Measurements from ENCODE around the gene CAMK1G. TPM values are rescaled to one million over a fixed set of nuclear protein-coding genes. Genes with fewer than 3 reads are reported as not detected.
A peak's percentile ranks its signal among the peaks of the same experiment; 100 is the strongest.

Gene CAMK1G
- total RNA-seq, 1 experiment from 2014 or later: not detected

GRCh38 chr1:209576392-209577197 is 6.9 kb upstream of the CAMK1G start:
- POLR2A ChIA-PET (ENCODE audit: unreplicated experiment): no interaction called here

GRCh38 chr1:209577346-209577745 is 6.2 kb upstream of the CAMK1G start:
- Histone ChIP-seq H3K9me3 (ENCODE audit: insufficient read depth, low read depth) (no peaks in the 10 kb centered on the region), H3K79me2 (ENCODE audit: low read depth) (no peaks in the 10 kb centered on the region), H3K9me2 (ENCODE audit: insufficient read depth) (no peaks in the 10 kb centered on the region), H3K4me1 (replicated peaks; ENCODE audit: insufficient read depth) (no peaks in the 10 kb centered on the region), H3K4me2 (no peak overlapping the region), H3F3A (ENCODE audit: insufficient read depth, low read depth) (no peaks in the 10 kb centered on the region), H3K27ac (no peak overlapping the region), H3K4me3 (no peak overlapping the region), H4K20me1 (ENCODE audit: insufficient read depth) (no peaks in the 10 kb centered on the region), H2AFZ (no peak overlapping the region), H3K36me3 (ENCODE audit: low read depth) (no peaks in the 10 kb centered on the region), H3K27me3 (ENCODE audit: insufficient read depth, low read depth) (peaks cover 19% of the 10 kb centered on the region; the same call in 1 of the 2 replicates)
- ChIA-PET CTCF (interaction anchor here (0.6 kb wide), 1 partner anchor 171 kb away, joined by 3 read pairs; no protein-coding TSS in a partner anchor), POLR2A (ENCODE audit: unreplicated experiment) (no interaction called here)
- no peak for TF ChIP-seq EZH2 (IDR thresholded peaks at IDR 0.05; ENCODE audit: low read depth)
- no peak for TF ChIP-seq CTCF (conservative IDR thresholded peaks at IDR 0.05)
- no TSS peak for BruUV-seq (replicated peaks)
- intact Hi-C loops (cut with micrococcal nuclease; ENCODE audit: unreplicated experiment): loop anchor here (10.0 kb wide), 1 partner anchor 247 kb away; the partner anchor contains the start of gene UTP25
- DNase-seq: no peak

More at GRCh38 chr1:209576392-209577197, 6.9 kb upstream of the CAMK1G start:
- peak; percentile 52 to 80 for DNase-seq
- Histone ChIP-seq H3K79me2 (ENCODE audit: low read depth) (no peaks in the 10 kb centered on the region), H3K9me3 (ENCODE audit: insufficient read depth, low read depth) (no peaks in the 10 kb centered on the region), H4K20me1 (ENCODE audit: insufficient read depth) (no peaks in the 10 kb centered on the region), H3K4me2 (no peak overlapping the region), H3K4me1 (replicated peaks; ENCODE audit: insufficient read depth) (no peaks in the 10 kb centered on the region), H3K4me3 (no peak overlapping the region), H3F3A (ENCODE audit: insufficient read depth, low read depth) (no peaks in the 10 kb centered on the region), H3K9me2 (ENCODE audit: insufficient read depth) (no peaks in the 10 kb centered on the region), H3K36me3 (ENCODE audit: low read depth) (no peaks in the 10 kb centered on the region), H3K27me3 (ENCODE audit: insufficient read depth, low read depth) (peaks cover 27% of the 10 kb centered on the region; the same call in 1 of the 2 replicates), H3K27ac (no peak overlapping the region), H2AFZ (no peak overlapping the region)
- CTCF ChIA-PET: interaction anchor here (0.6 kb wide), 1 partner anchor 413 kb away, joined by 4 read pairs; no protein-coding TSS in a partner anchor
- no TSS peak for BruUV-seq (replicated peaks)
- peak; percentile 89 for TF ChIP-seq CTCF (conservative IDR thresholded peaks at IDR 0.05)
- no peak for TF ChIP-seq EZH2 (IDR thresholded peaks at IDR 0.05; ENCODE audit: low read depth)
- intact Hi-C loops (cut with micrococcal nuclease; ENCODE audit: unreplicated experiment): loop anchor here (1.0 to 10.0 kb wide), 4 partner anchors 51 to 248 kb away; partner anchors contain the start of gene UTP25

GRCh38 chr1:209580577-209580976 is 2.9 kb upstream of the CAMK1G start:
- CTCF ChIA-PET: no interaction called here
- no TSS peak for BruUV-seq (replicated peaks)

More at GRCh38 chr1:209580577-209580976, 2.9 kb upstream of the CAMK1G start:
- H3K4me3 ChIP-seq: no peak overlapping the region
- no peaks in the 10 kb centered on the region for H3K4me1 ChIP-seq (replicated peaks; ENCODE audit: insufficient read depth)
- no peaks in the 10 kb centered on the region; the same call in 1 of the 2 replicates for H3K27me3 ChIP-seq (ENCODE audit: insufficient read depth, low read depth)
- H3K9me3 ChIP-seq (ENCODE audit: insufficient read depth, low read depth): no peaks in the 10 kb centered on the region
- H3K9me2 ChIP-seq (ENCODE audit: insufficient read depth): no peaks in the 10 kb centered on the region
- intact Hi-C loops (cut with micrococcal nuclease; ENCODE audit: unreplicated experiment): no loop called here
- no peak overlapping the region for H3K27ac ChIP-seq
- no peak overlapping the region for H3K4me2 ChIP-seq
- no peaks in the 10 kb centered on the region for H4K20me1 ChIP-seq (ENCODE audit: insufficient read depth)
- no peaks in the 10 kb centered on the region for H3F3A ChIP-seq (ENCODE audit: insufficient read depth, low read depth)
- no peak for DNase-seq
- H2AFZ ChIP-seq: no peak overlapping the region
- H3K79me2 ChIP-seq (ENCODE audit: low read depth): no peaks in the 10 kb centered on the region
- POLR2A ChIA-PET (ENCODE audit: unreplicated experiment): no interaction called here
- H3K36me3 ChIP-seq (ENCODE audit: low read depth): no peaks in the 10 kb centered on the region
- TF ChIP-seq EZH2 (IDR thresholded peaks at IDR 0.05; ENCODE audit: low read depth) (no peak), CTCF (conservative IDR thresholded peaks at IDR 0.05) (no peak)

Data from PC-9 (cell line).